Tibial nerve (tissue), 4 donors: ENCODE data around the gene GATA6. TPM values are rescaled to one million over a fixed set of nuclear protein-coding genes. Genes with fewer than 3 reads are reported as not detected.

Experiments used
- DNase-seq, 2 donors: peaks; one replicate each; pipeline ENCODE4 v3.0.0-alpha.2; 2019; ENCODE audit warnings: low spot score in 2 of 2
- H3K27ac ChIP-seq, 4 donors: fragments of 200-600 bp; sonication (generic) in 3 of 4; one replicate each; pipeline ENCODE4 v1.5.1; 2017 to 2019; ENCODE audit warnings: mild to moderate bottlenecking in 1 of 4
- H3K27me3 ChIP-seq, 2 donors: fragments of 200-600 bp; sonication (generic) in 1 of 2; one replicate each; pipeline versions ENCODE4 v1.5.1 to v1.6.0; 2017 to 2019
- H3K36me3 ChIP-seq, 3 donors: fragments of 200-600 bp; sonication (generic); one replicate each; pipeline ENCODE4 v1.5.1; 2018 to 2019
- H3K4me1 ChIP-seq, 4 donors: fragments of 200-600 bp; sonication (generic) in 3 of 4; one replicate each; pipeline ENCODE4 v1.5.1; 2017 to 2019
- H3K4me3 ChIP-seq, 4 donors: fragments of 200-600 bp; sonication (generic) in 3 of 4; one replicate each; pipeline ENCODE4 v1.5.1; 2017 to 2019; ENCODE audit warnings: mild to moderate bottlenecking in 1 of 4, moderate library complexity in 1 of 4
- H3K9me3 ChIP-seq, 4 donors: fragments of 200-600 bp; sonication (generic) in 3 of 4; one replicate each; pipeline ENCODE4 v1.5.1; 2017 to 2019
- CTCF ChIP-seq, 5 experiments: fragments of 200-600 bp in 3 of 5; fragments of 450-650 bp in 2 of 5; sonication (generic) in 3 of 5; IDR thresholded peaks; one replicate each; pipeline ENCODE4 v1.5.1; 2016 to 2019; ENCODE audit warnings: antibody characterized with exemption in 5 of 5, mild to moderate bottlenecking in 3 of 5, moderate library complexity in 2 of 5
- EP300 ChIP-seq, 2 donors: sonication (generic); formaldehyde crosslinking; IDR thresholded peaks; one replicate each; pipeline ENCODE4 v1.6.1; 2017; ENCODE audit warnings: antibody characterized with exemption in 2 of 2, mild to moderate bottlenecking in 1 of 2
- POLR2A ChIP-seq, 2 donors: fragments of 450-650 bp; IDR thresholded peaks; one replicate each; pipeline ENCODE4 v1.6.1; 2017; ENCODE audit warnings: antibody characterized with exemption in 2 of 2, mild to moderate bottlenecking in 2 of 2, moderate library complexity in 2 of 2
- WGBS, 2 donors: methylation state at CpG; one replicate each; pipeline ENCODE4 v1.1.5; 2018; 5-methylcytosine and 5-hydroxymethylcytosine counted together
- total RNA-seq, 4 donors: library from RNA; depleted of rRNA; stranded (reverse); fragments of >200 nt; gene quantifications; one replicate each; pipeline ENCODE4 v1.1.0, GENCODE V29; 2016

GATA6 gene
- total RNA-seq, 4 donors from 2014 or later = 4.2 to 8.4 (median 7.2) TPM

- Histone ChIP-seq H3K27ac (peak overlapping the region in 1 of 4 donors; percentile 77), H3K36me3 (no peaks in the 10 kb centered on the region), H3K27me3 (peaks cover 13 to 95% of the 10 kb centered on the region in 2 donors), H3K9me3 (no peaks in the 10 kb centered on the region), H3K4me3 (peak overlapping the region; percentile 52 to 82 (median 69)), H3K4me1 (peaks cover 0 to 64% (median 22%) of the 10 kb centered on the region in 4 donors)
- WGBS, 2 donors = 5 to 8% methylated on average over 23 to 28 of the region's 36 CpGs
- DNase-seq = no peak
- TF ChIP-seq CTCF (IDR thresholded peaks at IDR 0.05) (no peak), EP300 (IDR thresholded peaks at IDR 0.05) (no peak), POLR2A (IDR thresholded peaks at IDR 0.05) (no peak)
Observed at GRCh38 chr18:22168360-22168921, 948 bp upstream of the GATA6 start.

- H3K4me3 ChIP-seq = peak overlapping the region; percentile 52 to 82 (median 69)
- H3K27ac ChIP-seq = peak overlapping the region; percentile 51 to 82 (median 78)
- 1 to 2% methylated on average over 42 to 48 of the region's 49 CpGs for WGBS, 2 donors
- no peaks in the 10 kb centered on the region for H3K36me3 ChIP-seq
- DNase-seq = no peak
- peaks cover 9 to 95% of the 10 kb centered on the region in 2 donors for H3K27me3 ChIP-seq
- no peaks in the 10 kb centered on the region for H3K9me3 ChIP-seq
- H3K4me1 ChIP-seq = peaks cover 0 to 63% (median 22%) of the 10 kb centered on the region in 4 donors
- TF ChIP-seq CTCF (IDR thresholded peaks at IDR 0.05) (no peak), POLR2A (IDR thresholded peaks at IDR 0.05) (no peak), EP300 (IDR thresholded peaks at IDR 0.05) (no peak)
Observed at GRCh38 chr18:22169889-22170420, 566 bp downstream of the GATA6 start.

GRCh38 chr18:22170421-22171257, 1.2 kb downstream of the GATA6 start:
- Histone ChIP-seq H3K9me3 (no peaks in the 10 kb centered on the region), H3K27me3 (peaks cover 9 to 96% of the 10 kb centered on the region in 2 donors), H3K36me3 (no peaks in the 10 kb centered on the region), H3K4me1 (peaks cover 0 to 58% (median 22%) of the 10 kb centered on the region in 4 donors), H3K4me3 (peak overlapping the region; percentile 52 to 82 (median 69)), H3K27ac (peak overlapping the region; percentile 51 to 82 (median 78))
- no peak for TF ChIP-seq EP300 (IDR thresholded peaks at IDR 0.05)
- TF ChIP-seq CTCF (IDR thresholded peaks at IDR 0.05) = no peak
- TF ChIP-seq POLR2A (IDR thresholded peaks at IDR 0.05) = no peak
- peak in 1 of 2 donors; percentile 45 for DNase-seq
- WGBS, 2 donors = 0 to 1% methylated on average over 37 to 61 of the region's 66 CpGs

- H3K27me3 ChIP-seq = peaks cover 9 to 96% of the 10 kb centered on the region in 2 donors
- H3K4me1 ChIP-seq = peaks cover 0 to 50% (median 20%) of the 10 kb centered on the region in 4 donors
- no peak for TF ChIP-seq CTCF (IDR thresholded peaks at IDR 0.05)
- TF ChIP-seq EP300 (IDR thresholded peaks at IDR 0.05) = no peak
- no peak for TF ChIP-seq POLR2A (IDR thresholded peaks at IDR 0.05)
- no peaks in the 10 kb centered on the region for H3K36me3 ChIP-seq
- DNase-seq = no peak
- H3K9me3 ChIP-seq = no peaks in the 10 kb centered on the region
- peak overlapping the region; percentile 52 to 82 (median 69) for H3K4me3 ChIP-seq
- peak overlapping the region in 2 of 4 donors; percentile 77 to 82 for H3K27ac ChIP-seq
- WGBS, 2 donors = 10 to 11% methylated on average over 4 to 12 of the region's 120 CpGs
Observed at GRCh38 chr18:22171258-22172119, 2.1 kb downstream of the GATA6 start.
